ENCODE measurements around the gene FCGBP. TPM values are rescaled to one million over a fixed set of nuclear protein-coding genes. Genes with fewer than 3 reads are reported as not detected.
A peak's percentile ranks its signal among the peaks of the same experiment; 100 is the strongest.
"Not testable (repeated sequence)": the region's sequence is repeated elsewhere in the genome, so short reads cannot be mapped to it uniquely, and the experiment has no call there.

FCGBP gene
- total RNA-seq, 1 donor from 2014 or later: 95.3 TPM

DNA sequence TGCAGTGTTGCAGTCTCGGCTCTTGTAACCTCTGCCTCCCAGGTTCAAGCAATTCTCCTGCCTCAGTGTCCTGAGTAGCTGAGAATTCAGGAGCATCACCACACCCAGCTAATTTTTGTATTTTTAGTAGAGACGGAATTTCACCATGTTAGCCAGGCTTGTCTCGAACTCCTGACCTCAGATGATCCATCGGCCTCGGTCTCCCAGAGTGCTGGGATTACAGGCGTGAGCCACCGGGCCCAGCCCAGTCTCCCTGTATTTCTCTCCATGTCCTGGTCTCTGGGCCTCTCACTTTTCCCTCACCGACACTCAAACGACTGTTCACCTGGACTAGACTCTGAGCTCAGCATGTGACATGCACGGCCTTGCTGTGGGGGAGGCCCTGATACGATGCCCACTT is 39.3 kb downstream of the FCGBP start:
- intact Hi-C loops (cut with DNase I); DNase-seq: not testable (repeated sequence)

DNA sequence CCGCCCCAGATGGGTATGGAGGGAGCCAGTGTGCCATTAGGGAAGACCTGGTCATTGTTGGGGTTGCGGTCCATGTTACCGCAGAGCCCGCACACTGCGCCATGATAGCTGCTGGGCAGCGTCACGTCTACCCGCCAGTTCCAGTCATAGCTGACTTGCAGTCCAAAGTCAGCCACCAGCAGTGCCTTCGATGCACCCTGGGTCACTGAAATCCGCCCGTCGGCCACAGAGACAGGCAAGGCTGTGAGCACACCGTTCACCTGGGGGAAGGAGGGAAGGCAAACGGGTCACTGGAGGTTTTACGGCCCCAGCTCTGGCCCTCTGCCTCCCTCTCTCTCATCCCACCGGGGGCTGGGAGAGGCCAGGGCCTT is 40.2 kb downstream of the FCGBP start:
- intact Hi-C loops (cut with DNase I); H3K4me3 ChIP-seq; H3K27ac ChIP-seq; H3K9me3 ChIP-seq; ATAC-seq; H3K4me1 ChIP-seq; DNase-seq; H3K36me3 ChIP-seq: not testable (repeated sequence)
- peaks cover 16% of the 10 kb centered on the region for H3K27me3 ChIP-seq (ENCODE audit: low read depth)

More for the DNA sequence above, 39.3 kb downstream of the FCGBP start:
- not testable (repeated sequence) for H3K36me3 ChIP-seq, ATAC-seq, H3K4me3 ChIP-seq, H3K9me3 ChIP-seq, H3K27ac ChIP-seq, H3K4me1 ChIP-seq
- H3K27me3 ChIP-seq (ENCODE audit: low read depth): peaks cover 16% of the 10 kb centered on the region

DNA sequence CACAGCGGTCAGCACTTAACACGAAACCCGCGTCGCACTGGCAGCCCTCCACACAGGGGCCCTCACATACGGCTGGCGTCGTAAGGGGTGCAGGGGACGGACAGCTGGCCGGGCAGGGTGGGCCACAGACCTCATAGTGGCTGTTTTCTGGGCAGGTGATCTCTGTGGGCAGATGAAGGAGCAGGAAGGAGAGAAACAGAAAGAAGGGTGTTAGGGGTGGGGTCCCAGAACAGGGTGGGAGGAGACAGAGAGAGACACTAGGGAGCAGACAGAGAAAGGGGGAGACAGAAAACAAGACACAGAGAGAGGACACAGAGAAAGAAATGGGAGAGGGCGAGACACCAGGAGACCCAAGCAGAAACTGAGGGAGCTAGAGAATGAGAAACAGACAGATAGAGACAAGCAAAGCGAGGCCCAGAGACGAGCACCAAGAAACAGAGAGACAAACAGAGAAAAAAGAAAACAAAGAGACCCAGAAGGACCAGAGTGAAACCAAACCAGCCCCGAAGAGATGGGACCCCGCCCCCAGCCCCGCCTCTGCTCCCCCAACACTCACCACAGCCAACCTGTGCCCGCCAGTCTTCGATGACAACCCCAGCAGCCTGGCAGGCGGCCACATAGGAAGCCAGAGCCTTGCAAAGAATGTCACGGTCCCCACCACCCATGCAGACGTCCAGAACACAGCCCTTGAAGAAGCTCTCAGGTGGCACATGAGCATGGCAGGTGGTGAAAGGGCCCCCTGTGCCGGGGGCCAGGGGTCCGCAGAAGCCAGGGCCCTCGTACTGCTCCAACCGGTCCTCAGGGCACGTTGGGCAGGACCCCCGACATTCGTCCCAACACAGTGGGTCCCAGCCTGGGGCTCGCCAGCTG is 40.8 kb downstream of the FCGBP start:
- DNase-seq: peak; percentile 74
- ATAC-seq: peak; percentile 30 to 59
- H3K4me1 ChIP-seq; H3K27ac ChIP-seq; H3K36me3 ChIP-seq; intact Hi-C loops (cut with DNase I); H3K9me3 ChIP-seq: not testable (repeated sequence)
- H3K4me3 ChIP-seq: peak overlapping the region; percentile 37
- H3K27me3 ChIP-seq (ENCODE audit: low read depth): peaks cover 16% of the 10 kb centered on the region

DNA sequence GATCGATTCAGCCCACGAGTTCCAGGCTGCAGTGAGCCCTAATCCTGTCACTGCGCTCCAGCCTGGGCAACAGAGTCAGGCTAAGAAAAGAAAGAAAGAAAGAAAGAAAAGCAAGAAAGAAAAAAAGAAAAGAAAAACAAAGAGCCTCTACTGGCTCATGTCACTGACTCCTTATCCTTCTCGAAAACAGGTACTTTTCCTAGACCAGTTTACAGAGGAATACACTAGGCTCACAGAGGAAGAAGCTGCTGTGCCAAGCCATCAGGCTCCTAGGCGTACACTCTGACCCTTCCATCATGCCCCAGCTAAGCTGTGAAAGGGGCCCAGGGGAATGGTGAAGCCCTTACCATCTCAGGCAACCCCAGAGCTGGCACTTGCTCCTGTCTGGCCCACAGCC is 41.9 kb downstream of the FCGBP start:
- intact Hi-C loops (cut with DNase I); H3K9me3 ChIP-seq; ATAC-seq; H3K27ac ChIP-seq; H3K4me1 ChIP-seq; DNase-seq; H3K36me3 ChIP-seq; H3K4me3 ChIP-seq: not testable (repeated sequence)
- peaks cover 16% of the 10 kb centered on the region for H3K27me3 ChIP-seq (ENCODE audit: low read depth)

DNA sequence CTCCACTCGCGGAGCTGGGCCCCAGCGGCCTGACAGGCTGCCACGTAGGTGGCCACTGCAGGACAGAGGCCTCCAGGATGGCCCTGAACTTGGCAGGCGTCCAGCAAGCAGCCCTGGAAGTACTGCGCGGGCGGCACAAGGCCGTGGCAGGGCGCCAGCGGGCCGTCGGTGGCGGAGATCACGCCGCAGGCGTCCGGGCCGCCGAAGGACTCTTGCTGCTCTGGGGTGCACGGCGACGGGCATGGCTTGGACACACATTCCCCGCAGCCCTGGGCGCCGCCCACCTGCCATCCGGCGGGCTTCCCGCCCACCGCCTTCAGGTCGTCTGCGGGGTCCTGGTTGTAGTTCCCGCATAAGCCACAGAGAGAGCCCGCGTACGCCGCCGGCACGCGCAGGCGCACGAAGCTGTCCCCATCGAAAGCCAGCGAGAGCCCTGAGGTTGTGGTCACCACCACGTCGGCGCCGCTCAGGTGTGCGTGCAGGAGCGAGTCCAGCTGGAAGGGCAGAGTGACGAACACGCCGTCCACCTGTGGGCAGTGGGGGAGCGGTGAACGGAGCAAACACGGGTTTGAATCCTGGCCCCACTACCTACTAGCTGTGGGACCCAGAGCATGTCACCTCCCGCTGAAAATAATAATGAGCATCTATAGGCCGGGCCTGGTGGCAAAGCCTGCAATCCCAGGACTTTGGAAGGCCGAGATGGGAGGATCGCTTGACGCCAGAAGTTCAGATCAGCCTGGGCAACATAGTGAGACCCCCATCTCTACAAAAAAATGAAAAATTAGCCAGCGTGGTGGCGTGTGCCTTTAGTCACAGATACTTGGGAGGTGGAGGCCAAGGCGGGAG is 42.6 kb downstream of the FCGBP start:
- intact Hi-C loops (cut with DNase I); H3K27ac ChIP-seq; H3K9me3 ChIP-seq; H3K4me1 ChIP-seq; DNase-seq; H3K36me3 ChIP-seq; H3K4me3 ChIP-seq: not testable (repeated sequence)
- H3K27me3 ChIP-seq (ENCODE audit: low read depth): peaks cover 16% of the 10 kb centered on the region
- peak; percentile 8 to 54 for ATAC-seq

DNA sequence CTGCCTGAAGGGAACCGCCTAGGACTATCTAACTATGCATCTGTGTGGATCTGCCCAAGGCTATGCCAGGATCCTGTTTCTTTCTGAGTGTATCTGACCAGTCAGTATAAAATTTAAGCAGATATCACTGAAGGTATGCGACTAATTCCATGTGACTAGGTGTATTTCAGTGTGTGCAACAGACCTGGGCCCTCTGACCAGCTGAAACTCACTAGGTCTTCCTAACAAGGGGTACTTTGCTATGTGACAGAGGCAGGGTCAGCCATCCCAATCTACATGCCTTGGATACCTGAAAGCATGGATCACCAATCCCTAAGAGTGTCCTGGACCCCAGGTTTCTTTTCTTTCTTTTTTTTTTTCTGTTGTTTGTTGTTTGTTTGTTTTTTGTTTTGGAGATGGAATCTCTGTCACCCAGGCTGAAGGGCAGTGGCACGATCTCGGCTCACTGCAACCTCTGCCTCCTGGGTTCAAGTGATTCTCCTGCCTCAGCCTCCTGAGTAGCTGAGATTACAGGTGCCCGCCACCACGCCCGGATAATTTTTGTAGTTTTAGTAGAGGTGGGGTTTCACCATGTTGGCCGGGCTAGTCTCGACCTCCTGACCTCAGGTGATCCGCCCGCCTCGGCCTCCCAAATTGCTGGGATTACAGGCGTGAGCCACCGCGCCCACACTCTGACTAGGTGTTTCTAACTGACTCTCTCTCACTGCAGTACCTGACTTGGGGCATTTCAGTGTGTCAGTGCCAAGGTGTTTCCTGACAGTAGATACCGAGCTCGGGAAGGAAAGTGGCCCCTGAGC is 43.5 kb downstream of the FCGBP start:
- Histone ChIP-seq H3K4me1 (no peaks in the 10 kb centered on the region), H3K36me3 (no peaks in the 10 kb centered on the region), H3K27ac (no peak overlapping the region), H3K27me3 (ENCODE audit: low read depth) (peaks cover 16% of the 10 kb centered on the region), H3K4me3 (no peak overlapping the region), H3K9me3 (no peaks in the 10 kb centered on the region)
- TF ChIP-seq, protein P1, sequence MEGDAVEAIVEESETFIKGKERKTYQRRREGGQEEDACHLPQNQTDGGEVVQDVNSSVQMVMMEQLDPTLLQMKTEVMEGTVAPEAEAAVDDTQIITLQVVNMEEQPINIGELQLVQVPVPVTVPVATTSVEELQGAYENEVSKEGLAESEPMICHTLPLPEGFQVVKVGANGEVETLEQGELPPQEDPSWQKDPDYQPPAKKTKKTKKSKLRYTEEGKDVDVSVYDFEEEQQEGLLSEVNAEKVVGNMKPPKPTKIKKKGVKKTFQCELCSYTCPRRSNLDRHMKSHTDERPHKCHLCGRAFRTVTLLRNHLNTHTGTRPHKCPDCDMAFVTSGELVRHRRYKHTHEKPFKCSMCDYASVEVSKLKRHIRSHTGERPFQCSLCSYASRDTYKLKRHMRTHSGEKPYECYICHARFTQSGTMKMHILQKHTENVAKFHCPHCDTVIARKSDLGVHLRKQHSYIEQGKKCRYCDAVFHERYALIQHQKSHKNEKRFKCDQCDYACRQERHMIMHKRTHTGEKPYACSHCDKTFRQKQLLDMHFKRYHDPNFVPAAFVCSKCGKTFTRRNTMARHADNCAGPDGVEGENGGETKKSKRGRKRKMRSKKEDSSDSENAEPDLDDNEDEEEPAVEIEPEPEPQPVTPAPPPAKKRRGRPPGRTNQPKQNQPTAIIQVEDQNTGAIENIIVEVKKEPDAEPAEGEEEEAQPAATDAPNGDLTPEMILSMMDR (IDR thresholded peaks at IDR 0.05): no peak
- ATAC-seq: no peak
- DNase-seq: no peak
- intact Hi-C loops (cut with DNase I): no loop called here

DNA sequence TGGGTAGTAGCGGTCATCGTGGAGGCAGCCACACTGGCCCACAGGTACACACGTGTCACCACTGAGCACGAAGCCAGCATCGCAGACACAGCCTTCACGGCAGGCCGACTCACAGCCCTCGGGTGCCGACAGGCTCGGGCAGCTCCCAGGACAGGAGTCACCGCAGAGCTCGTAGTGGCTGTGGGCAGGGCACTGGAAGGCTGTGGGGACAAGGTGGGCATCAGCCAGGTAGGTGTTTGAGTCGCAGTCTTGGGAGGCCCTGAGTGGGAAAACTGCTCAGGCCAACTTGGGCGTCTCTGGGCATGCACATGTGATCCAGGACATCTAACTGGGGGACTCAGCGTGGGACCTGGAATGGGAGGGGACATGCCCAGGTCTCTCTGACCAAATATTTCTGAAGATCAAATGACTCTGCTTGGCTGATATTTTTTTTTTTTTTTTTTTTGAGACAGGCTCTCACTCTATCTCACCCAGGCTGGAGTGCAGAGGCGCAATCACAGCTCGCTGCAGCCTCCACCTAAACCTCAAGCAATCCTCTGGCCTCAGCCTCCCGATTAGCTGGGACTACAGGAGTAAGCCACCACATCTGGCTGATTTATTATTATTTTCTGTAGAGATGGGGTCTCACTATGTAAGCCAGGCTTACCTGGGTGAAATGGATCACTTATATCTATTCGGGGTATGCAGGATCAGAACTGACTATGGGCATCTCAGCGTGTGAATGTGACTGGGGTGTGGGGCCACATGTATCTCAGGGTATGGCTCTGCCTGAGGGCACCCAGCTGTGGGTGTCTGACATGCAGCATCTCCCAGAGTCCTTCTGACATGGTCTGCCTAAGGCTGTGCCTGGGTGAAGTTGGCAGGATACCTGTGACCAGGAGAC is 44.3 kb downstream of the FCGBP start:
- H3K4me1 ChIP-seq; H3K27ac ChIP-seq; H3K36me3 ChIP-seq; H3K9me3 ChIP-seq; intact Hi-C loops (cut with DNase I); DNase-seq; H3K4me3 ChIP-seq; ATAC-seq: not testable (repeated sequence)
- peaks cover 16% of the 10 kb centered on the region for H3K27me3 ChIP-seq (ENCODE audit: low read depth)

DNA sequence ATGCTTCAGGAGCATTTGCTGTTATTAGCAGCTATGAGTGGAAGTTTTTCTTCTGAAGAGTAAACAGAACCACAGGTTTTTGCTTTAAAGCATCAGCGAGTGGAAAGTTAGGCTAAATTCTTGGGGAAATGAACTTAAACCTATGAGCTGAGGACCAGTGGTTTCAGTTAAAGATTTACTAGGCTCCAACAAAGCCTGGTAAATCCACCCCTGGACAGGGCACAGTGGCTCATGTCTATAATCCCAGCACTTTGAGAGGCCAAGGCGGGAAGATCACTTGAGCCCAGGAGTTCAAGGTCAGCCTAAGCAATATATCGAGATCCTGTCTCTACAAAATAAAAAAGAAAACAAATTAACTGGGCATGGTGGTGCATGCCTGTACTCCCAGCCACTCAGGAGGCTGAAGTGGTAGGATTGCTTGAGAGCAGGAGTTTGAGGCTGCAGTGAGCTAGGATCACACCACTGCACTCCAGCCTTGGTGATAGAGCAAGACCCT is 46.9 kb downstream of the FCGBP start:
- H3K27ac ChIP-seq; H3K36me3 ChIP-seq; H3K4me3 ChIP-seq; intact Hi-C loops (cut with DNase I); H3K9me3 ChIP-seq; ATAC-seq; DNase-seq; H3K4me1 ChIP-seq: not testable (repeated sequence)
- H3K27me3 ChIP-seq (ENCODE audit: low read depth): peaks cover 16% of the 10 kb centered on the region

DNA sequence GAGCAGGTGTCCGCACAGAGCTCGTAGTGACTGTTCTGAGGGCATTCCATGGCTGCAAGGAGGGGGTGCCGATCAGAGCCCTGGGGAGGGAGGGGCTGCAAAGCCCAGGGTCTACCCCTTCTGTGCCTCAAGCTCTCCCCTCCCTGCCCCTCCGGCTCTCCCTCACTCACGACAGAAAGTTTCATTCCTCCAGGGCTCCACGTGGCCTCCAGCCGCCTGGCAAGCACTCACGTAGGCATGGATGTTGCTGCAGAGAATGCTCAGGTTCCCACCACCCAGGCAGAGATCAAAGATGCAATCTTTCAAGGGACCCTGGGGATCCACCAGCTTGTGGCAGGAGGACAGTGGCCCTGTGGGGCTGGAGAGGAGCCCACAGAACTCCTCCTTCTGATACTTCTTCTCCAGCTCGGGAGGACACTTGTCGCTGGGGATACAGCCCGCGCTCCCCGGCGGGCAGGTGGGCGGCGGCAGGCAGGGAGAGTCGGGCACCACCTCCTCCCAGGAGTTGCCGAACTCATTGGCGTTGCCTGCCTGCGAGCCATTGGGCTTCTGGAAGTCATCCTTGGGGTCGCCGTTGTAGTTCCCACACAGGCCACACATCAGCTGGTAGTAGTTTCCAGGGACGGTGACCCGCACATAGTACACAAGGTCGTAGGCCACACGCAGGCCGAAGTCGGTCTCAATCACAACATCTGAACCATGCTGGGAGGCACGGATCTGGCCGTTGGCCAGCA is 48.4 kb downstream of the FCGBP start:
- H3K4me3 ChIP-seq; H3K9me3 ChIP-seq; H3K27ac ChIP-seq; intact Hi-C loops (cut with DNase I); H3K4me1 ChIP-seq; DNase-seq; H3K36me3 ChIP-seq; H3K27me3 ChIP-seq (ENCODE audit: low read depth): not testable (repeated sequence)
- ATAC-seq: peak in 1 of 2 donors; percentile 2

DNA sequence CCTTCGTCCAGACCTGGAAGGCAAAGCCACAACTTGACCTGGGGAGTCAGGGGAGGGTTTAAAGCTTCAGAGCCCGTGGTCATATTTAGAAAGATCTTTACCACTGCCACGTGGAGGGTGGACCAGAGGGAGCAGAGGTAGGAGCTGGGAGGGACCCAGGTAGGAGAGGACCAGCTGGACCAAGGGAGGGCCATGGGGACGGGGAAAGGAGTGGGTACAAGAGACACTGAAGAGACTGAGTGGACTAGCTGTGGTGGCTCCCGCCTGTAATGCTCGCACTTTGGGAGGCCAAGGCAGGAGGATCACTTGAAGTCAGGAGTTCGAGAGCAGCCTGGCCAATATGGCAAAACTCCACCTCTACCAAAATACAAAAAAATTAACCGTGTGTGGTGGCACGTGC is 49.7 kb downstream of the FCGBP start:
- H3K27me3 ChIP-seq (ENCODE audit: low read depth); H3K27ac ChIP-seq; intact Hi-C loops (cut with DNase I); H3K4me3 ChIP-seq; ATAC-seq; DNase-seq; H3K36me3 ChIP-seq; H3K9me3 ChIP-seq; H3K4me1 ChIP-seq: not testable (repeated sequence)
